Ascending aorta (tissue), 2 donors: ENCODE results near the gene CERT1. TPM values are rescaled to one million over a fixed set of nuclear protein-coding genes. Genes with fewer than 3 reads are reported as not detected.
"Not testable (repeated sequence)": the region's sequence is repeated elsewhere in the genome, so short reads cannot be mapped to it uniquely, and the experiment has no call there.

ENCODE experiments used
- DNase-seq, 2 donors: peaks; one replicate each; pipeline ENCODE4 v3.0.0-alpha.2; 2019; ENCODE audit warnings: low spot score in 2 of 2
- H3K27ac ChIP-seq, 2 donors: fragments of 200-600 bp; sonication (generic); one replicate each; pipeline ENCODE4 v1.5.1; 2016 to 2017; ENCODE audit warnings: mild to moderate bottlenecking in 1 of 2
- H3K27me3 ChIP-seq: fragments of 200-600 bp; sonication (generic); one replicate; pipeline ENCODE4 v1.5.1; 2017
- H3K36me3 ChIP-seq, 2 donors: fragments of 200-600 bp; sonication (generic); one replicate each; pipeline ENCODE4 v1.5.1; 2016
- H3K4me1 ChIP-seq, 2 donors: fragments of 200-600 bp; sonication (generic); one replicate each; pipeline ENCODE4 v1.5.1; 2016 to 2017; ENCODE audit warnings: mild to moderate bottlenecking in 1 of 2
- H3K4me3 ChIP-seq, 2 donors: fragments of 200-600 bp; sonication (generic); one replicate each; pipeline ENCODE4 v1.5.1; 2016 to 2017; ENCODE audit warnings: mild to moderate bottlenecking in 1 of 2
- H3K9me3 ChIP-seq, 2 donors: fragments of 200-600 bp; sonication (generic); one replicate each; pipeline ENCODE4 v1.5.1; 2016
- CTCF ChIP-seq, 3 experiments: fragments of 200-600 bp in 2 of 3; fragments of 450-650 bp in 1 of 3; sonication (generic) in 2 of 3; IDR thresholded peaks; one replicate each; pipeline ENCODE4 v1.5.1; 2016 to 2019; ENCODE audit warnings: antibody characterized with exemption in 3 of 3, mild to moderate bottlenecking in 1 of 3, moderate library complexity in 1 of 3
- intact Hi-C: fragments of 100-400 bp; cut with DNase I; formaldehyde crosslinking; loops from one replicate; pipeline ENCODE4 v1.15.1; 2023
- total RNA-seq: library from RNA; depleted of rRNA; stranded (reverse); fragments of >200 nt; gene quantifications from one replicate; pipeline ENCODE4 v1.1.0, GENCODE V29; 2016

Gene CERT1
- total RNA-seq, 1 donor from 2014 or later: 29.8 TPM

- Histone ChIP-seq H3K36me3 (no peaks in the 10 kb centered on the region), H3K27ac (no peak overlapping the region), H3K9me3 (no peaks in the 10 kb centered on the region), H3K4me1 (peaks cover 0 to 2% of the 10 kb centered on the region in 2 donors), H3K27me3 (no peaks in the 10 kb centered on the region), H3K4me3 (no peak overlapping the region)
- DNase-seq: no peak
- intact Hi-C loops: loop anchor here (5.0 to 10.0 kb wide), 3 partner anchors 242 to 568 kb away; partner anchors contain the start of genes GFM2 and NSA2
- no peak for TF ChIP-seq CTCF (IDR thresholded peaks at IDR 0.05)
Measured at GRCh38 chr5:75335486-75335885, 175.9 kb downstream of the CERT1 start.

- not testable (repeated sequence) for H3K36me3 ChIP-seq, H3K4me3 ChIP-seq, H3K27me3 ChIP-seq, H3K27ac ChIP-seq, H3K4me1 ChIP-seq, H3K9me3 ChIP-seq, DNase-seq
- intact Hi-C loops: loop anchor here (10.0 kb wide), 1 partner anchor 350 kb away; no protein-coding TSS in a partner anchor
Measured at GRCh38 chr5:75334413-75334812, 177.0 kb downstream of the CERT1 start.

- H3K27me3 ChIP-seq, H3K36me3 ChIP-seq, DNase-seq, H3K4me1 ChIP-seq, H3K27ac ChIP-seq, H3K9me3 ChIP-seq, H3K4me3 ChIP-seq: not testable (repeated sequence)
- intact Hi-C loops: loop anchor here (10.0 kb wide), 1 partner anchor 351 kb away; no protein-coding TSS in a partner anchor
Measured at GRCh38 chr5:75333759-75334158, 177.7 kb downstream of the CERT1 start.

- no peak overlapping the region for H3K27ac ChIP-seq
- no peaks in the 10 kb centered on the region for H3K27me3 ChIP-seq
- no peak for TF ChIP-seq CTCF (IDR thresholded peaks at IDR 0.05)
- no peaks in the 10 kb centered on the region for H3K4me1 ChIP-seq
- DNase-seq: no peak
- H3K4me3 ChIP-seq: no peak overlapping the region
- no peaks in the 10 kb centered on the region for H3K36me3 ChIP-seq
- H3K9me3 ChIP-seq: no peaks in the 10 kb centered on the region
- intact Hi-C loops: loop anchor here (10.0 kb wide), 1 partner anchor 353 kb away; no protein-coding TSS in a partner anchor
Measured at GRCh38 chr5:75331095-75332090, 180.0 kb downstream of the CERT1 start.

- intact Hi-C loops: loop anchor here (10.0 kb wide), 1 partner anchor 354 kb away; no protein-coding TSS in a partner anchor
- H3K36me3 ChIP-seq: no peaks in the 10 kb centered on the region
- no peak for DNase-seq
- no peak for TF ChIP-seq CTCF (IDR thresholded peaks at IDR 0.05)
- H3K27ac ChIP-seq: no peak overlapping the region
- no peak overlapping the region for H3K4me3 ChIP-seq
- no peaks in the 10 kb centered on the region for H3K9me3 ChIP-seq
- H3K27me3 ChIP-seq: no peaks in the 10 kb centered on the region
- no peaks in the 10 kb centered on the region for H3K4me1 ChIP-seq
Measured at GRCh38 chr5:75330404-75330803, 181.0 kb downstream of the CERT1 start.

Other genes with a start within 250 kb of the CERT1 start
- 4.9 TPM for gene HMGCR, start 174.4 kb downstream of the CERT1 start, total RNA-seq
- 19.4 TPM for gene POLK, start 262 bp upstream of the CERT1 start, total RNA-seq
- not detected for gene ANKDD1B, start 99.8 kb upstream of the CERT1 start, total RNA-seq
- 5.3 TPM for gene POC5, start 205.8 kb upstream of the CERT1 start, total RNA-seq